Measurements from ENCODE around the gene NOLC1.

Gene NOLC1

GRCh38 chr10:102122450-102122849 lies 29.7 kb upstream of the NOLC1 start:
- no peak for DNase-seq

GRCh38 chr10:102123223-102123622 lies 29.0 kb upstream of the NOLC1 start:
- DNase-seq = no peak

- no peak for DNase-seq
These were observed 20.7 kb upstream of the NOLC1 start for GRCh38 chr10:102131286-102132170.

- no peak for DNase-seq
These were observed 20.0 kb upstream of the NOLC1 start for GRCh38 chr10:102132193-102132562.

DNA sequence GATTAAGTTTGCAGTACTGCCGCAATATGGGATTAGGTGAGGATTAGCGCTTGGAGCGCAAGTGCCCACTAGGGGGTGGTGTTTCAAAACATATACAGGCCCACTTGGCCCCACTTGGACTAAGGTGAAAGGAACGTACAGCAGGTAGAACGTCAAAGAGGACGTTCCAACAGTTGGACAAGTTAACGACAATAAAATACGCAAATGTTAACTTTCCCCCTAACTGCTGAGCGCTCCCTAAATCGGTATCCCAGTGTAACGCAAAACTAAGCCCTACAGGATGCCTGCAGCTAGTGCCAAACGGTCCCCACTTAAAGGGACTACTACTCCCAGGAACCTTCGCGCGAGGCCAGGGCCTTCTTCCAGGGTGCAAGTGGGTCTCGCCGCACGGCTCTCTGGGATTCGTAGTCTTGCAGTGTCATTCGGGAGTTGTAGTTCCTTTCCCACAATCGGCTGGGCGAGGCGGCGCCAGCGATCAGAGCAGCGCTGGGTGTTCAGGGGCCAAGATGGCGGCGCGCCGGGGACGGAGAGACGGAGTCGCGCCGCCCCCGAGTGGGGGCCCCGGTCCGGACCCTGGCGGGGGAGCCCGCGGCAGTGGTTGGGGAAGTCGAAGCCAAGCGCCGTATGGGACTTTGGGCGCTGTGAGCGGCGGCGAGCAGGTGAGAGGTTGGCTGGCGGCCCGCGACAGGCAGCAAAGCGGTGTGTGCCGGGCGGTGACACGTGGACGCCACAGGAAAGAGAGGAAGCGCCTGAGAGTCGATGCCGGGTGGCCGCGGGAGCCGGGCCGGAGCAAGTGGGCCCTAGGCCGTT lies 19.4 kb upstream of the NOLC1 start, which contains the start of gene PPRC1:
Gene PPRC1 (plus strand): TSS at position 478 of the 810 bp plus-strand sequence. CDS start 29 bp downstream, at position 507.
- DNase-seq = peak; percentile 74

DNA sequence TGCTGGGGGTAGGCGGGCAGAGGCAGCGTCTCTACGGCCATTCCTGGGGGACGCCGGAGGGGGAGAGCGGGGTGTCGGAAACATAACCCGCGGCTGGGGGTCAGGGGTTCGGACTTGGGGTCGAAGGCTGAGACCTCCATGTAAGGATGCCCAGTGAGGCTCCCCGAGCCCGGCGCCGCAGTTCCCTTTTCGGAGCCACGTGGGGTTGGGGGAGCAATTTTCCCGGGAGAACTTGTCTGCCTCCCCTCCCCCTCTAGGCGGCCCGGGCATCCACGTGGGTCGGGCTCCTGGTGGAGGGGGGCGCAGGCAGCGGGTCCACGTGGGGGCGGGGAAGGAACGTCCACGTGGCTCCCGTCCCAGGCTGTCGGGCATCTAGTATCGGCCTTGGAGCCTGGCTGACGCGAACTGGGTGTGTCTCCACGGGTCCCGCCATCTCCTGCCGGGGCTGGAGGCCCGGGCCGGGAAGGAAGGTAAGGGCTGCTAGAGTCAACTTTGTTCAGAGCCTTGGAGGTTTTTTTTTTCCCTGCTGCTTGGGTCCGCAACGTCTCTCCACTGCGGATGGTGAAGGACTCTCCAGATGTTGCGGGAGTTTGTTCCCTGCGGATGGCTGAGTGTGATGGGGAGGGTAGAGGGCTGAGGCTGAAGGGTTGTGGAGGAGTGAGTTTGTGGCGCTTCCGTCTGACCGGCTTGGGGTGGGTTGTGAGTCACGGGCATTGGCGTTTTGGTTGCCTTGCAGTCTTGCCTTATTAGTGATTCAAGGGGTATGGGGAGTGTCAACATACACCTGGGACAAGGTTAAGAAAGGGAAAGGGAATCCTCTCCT lies 18.6 kb upstream of the NOLC1 start:
- no peak for DNase-seq

DNA sequence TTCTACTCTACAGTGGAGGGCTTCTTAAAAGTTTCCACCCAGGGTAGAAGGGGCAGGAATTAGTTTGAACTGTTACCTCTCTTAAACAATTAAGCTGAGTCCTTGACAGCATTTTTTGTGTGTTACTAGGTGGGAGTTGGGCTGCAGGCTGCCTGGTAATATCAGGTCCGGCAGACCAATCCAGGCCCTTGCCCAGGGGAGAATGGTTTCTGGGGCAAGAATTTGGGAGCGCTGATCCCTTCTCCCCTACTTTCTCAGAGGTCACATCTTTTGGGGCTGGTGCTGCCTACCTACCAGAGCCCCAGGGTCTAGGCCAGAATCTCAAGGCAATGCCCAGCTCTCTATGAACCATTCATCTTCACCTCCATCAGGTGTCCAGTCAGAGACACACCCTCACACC lies 17.8 kb upstream of the NOLC1 start:
- DNase-seq = no peak

GRCh38 chr10:102135956-102136526 lies 16.1 kb upstream of the NOLC1 start:
- DNase-seq = no peak

- no peak for DNase-seq
These were observed 12.7 kb upstream of the NOLC1 start for GRCh38 chr10:102139281-102140110.

DNA sequence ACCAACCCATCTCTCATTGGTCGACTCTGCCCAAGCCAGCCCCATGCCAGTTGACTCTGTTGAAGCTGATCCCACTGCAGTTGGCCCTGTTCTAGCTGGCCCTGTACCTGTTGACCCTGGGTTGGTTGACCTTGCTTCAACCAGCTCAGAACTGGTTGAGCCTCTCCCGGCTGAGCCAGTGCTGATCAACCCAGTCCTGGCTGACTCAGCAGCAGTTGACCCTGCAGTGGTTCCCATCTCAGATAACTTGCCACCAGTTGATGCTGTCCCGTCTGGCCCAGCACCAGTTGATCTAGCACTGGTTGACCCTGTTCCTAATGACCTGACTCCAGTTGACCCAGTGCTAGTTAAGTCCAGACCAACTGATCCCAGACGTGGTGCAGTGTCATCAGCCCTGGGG lies 12.0 kb upstream of the NOLC1 start:
- no peak for DNase-seq

GRCh38 chr10:102140913-102141540 lies 11.2 kb upstream of the NOLC1 start:
- DNase-seq = no peak

DNA sequence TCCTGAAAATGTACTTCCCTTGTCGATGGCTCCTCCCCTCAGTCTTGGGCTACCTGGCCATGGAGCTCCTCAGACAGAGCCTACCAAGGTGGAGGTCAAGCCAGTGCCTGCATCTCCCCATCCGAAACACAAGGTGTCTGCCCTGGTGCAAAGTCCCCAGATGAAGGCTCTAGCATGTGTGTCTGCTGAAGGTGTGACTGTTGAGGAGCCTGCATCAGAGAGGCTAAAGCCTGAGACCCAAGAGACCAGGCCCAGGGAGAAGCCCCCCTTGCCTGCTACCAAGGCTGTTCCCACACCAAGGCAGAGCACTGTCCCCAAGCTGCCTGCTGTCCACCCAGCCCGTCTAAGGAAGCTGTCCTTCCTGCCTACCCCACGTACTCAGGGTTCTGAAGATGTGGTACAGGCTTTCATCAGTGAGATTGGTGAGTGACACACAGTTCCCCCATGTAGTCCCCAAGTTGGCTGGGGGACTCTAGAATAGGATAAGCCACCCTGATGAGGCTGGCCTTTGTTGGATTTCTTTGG lies 10.5 kb upstream of the NOLC1 start:
- no peak for DNase-seq

DNA sequence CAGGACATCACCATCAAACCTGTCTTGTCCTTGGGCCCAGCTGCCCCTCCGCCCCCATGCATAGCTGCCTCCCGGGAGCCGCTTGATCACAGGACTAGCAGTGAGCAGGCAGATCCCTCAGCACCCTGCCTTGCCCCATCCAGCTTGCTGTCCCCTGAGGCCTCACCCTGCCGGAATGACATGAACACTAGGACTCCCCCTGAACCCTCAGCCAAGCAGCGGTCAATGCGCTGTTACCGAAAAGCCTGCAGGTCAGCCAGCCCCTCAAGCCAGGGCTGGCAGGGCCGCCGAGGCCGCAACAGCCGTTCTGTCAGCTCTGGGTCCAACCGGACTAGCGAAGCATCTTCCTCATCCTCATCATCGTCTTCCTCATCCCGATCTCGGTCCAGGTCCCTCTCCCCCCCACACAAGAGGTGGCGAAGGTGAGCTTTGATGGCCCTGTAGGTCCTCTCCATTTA lies 5.2 kb upstream of the NOLC1 start:
- DNase-seq = no peak

DNA sequence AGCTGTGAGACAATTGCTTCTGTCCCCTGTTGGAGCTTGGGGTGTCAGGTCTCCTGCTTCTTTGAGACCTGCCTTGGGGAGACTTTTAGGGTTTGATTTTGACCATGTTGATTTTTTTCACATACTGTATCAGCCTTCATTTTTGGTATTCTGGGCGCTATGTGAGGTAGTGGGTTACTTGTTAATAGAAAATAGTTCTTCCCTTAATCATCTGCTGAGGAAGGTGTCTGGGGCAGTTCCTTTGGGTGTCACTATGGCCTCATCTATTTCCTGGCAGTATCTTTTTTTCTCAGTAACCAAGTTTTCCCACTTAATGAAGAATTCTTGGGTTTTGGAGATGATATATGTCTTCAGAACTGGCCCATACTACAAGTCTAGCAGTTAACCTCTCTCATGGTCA lies 4.6 kb upstream of the NOLC1 start:
- no peak for DNase-seq

GRCh38 chr10:102148275-102148674 lies 3.9 kb upstream of the NOLC1 start:
- DNase-seq = no peak

- no peak for DNase-seq
These were observed 1.0 kb upstream of the NOLC1 start for GRCh38 chr10:102150970-102151773.

- no peak for DNase-seq
These were observed 329 bp downstream of the NOLC1 start for GRCh38 chr10:102152545-102152890.

GRCh38 chr10:102153093-102153620 lies 968 bp downstream of the NOLC1 start:
- no peak for DNase-seq

- DNase-seq = no peak
These were observed 2.4 kb downstream of the NOLC1 start for GRCh38 chr10:102154466-102155116.

Data from activated gamma-delta T cell (primary cell).